ENCODE data around the gene TACC2.
"Not testable (repeated sequence)": the region's sequence is repeated elsewhere in the genome, so short reads cannot be mapped to it uniquely, and the experiment has no call there.

Gene TACC2

GRCh38 chr10:122091722-122092121 is 102.8 kb downstream of the TACC2 start:
- no peak for DNase-seq (ENCODE audit: low read depth in 2 of 2)
- no peak for TF ChIP-seq CTCF (IDR thresholded peaks at IDR 0.05; ENCODE audit: low read depth, low read length)
- H3K4me3 ChIP-seq (replicated peaks in 1 of 2; ENCODE audit: low read depth in 2 of 2, low read length in 2 of 2) = no peak overlapping the region

GRCh38 chr10:122093076-122093475 is 104.1 kb downstream of the TACC2 start:
- no peak for TF ChIP-seq CTCF (IDR thresholded peaks at IDR 0.05; ENCODE audit: low read depth, low read length)
- DNase-seq (ENCODE audit: low read depth in 2 of 2) = no peak
- no peak overlapping the region for H3K4me3 ChIP-seq (replicated peaks in 1 of 2; ENCODE audit: low read depth in 2 of 2, low read length in 2 of 2)

GRCh38 chr10:122096181-122096580 is 107.2 kb downstream of the TACC2 start:
- H3K4me3 ChIP-seq (replicated peaks in 1 of 2; ENCODE audit: low read depth in 2 of 2, low read length in 2 of 2); DNase-seq (ENCODE audit: low read depth in 2 of 2): not testable (repeated sequence)

- no peak overlapping the region for H3K4me3 ChIP-seq (replicated peaks in 1 of 2; ENCODE audit: low read depth in 2 of 2, low read length in 2 of 2)
- no peak for DNase-seq (ENCODE audit: low read depth in 2 of 2)
- no peak for TF ChIP-seq CTCF (IDR thresholded peaks at IDR 0.05; ENCODE audit: low read depth, low read length)
These were observed 107.7 kb downstream of the TACC2 start for GRCh38 chr10:122096705-122097104.

GRCh38 chr10:122097935-122098334 is 109.0 kb downstream of the TACC2 start:
- H3K4me3 ChIP-seq (replicated peaks in 1 of 2; ENCODE audit: low read depth in 2 of 2, low read length in 2 of 2) = no peak overlapping the region
- DNase-seq (ENCODE audit: low read depth in 2 of 2) = no peak
- TF ChIP-seq CTCF (IDR thresholded peaks at IDR 0.05; ENCODE audit: low read depth, low read length) = no peak

- H3K4me3 ChIP-seq (replicated peaks in 1 of 2; ENCODE audit: low read depth in 2 of 2, low read length in 2 of 2) = no peak overlapping the region
- no peak for TF ChIP-seq CTCF (IDR thresholded peaks at IDR 0.05; ENCODE audit: low read depth, low read length)
- DNase-seq (ENCODE audit: low read depth in 2 of 2) = peak; percentile 31 to 88
These were observed 110.0 kb downstream of the TACC2 start for GRCh38 chr10:122098924-122099323.

GRCh38 chr10:122099562-122099961 is 110.6 kb downstream of the TACC2 start:
- no peak for DNase-seq (ENCODE audit: low read depth in 2 of 2)
- no peak for TF ChIP-seq CTCF (IDR thresholded peaks at IDR 0.05; ENCODE audit: low read depth, low read length)
- H3K4me3 ChIP-seq (replicated peaks in 1 of 2; ENCODE audit: low read depth in 2 of 2, low read length in 2 of 2) = no peak overlapping the region

Data from cardiac fibroblast (primary cell).